HG02588 (cell line): Measurements from ENCODE around the gene ZNF777.
"Not testable (repeated sequence)": the region's sequence is repeated elsewhere in the genome, so short reads cannot be mapped to it uniquely, and the experiment has no call there.

ENCODE experiments used
- ATAC-seq: cut with Tn5 transposase; IDR thresholded peaks from one replicate; pipeline ENCODE4 v1.9.1; 2021; ENCODE audit warnings: mild to moderate bottlenecking, moderate library complexity; ENCODE audit not compliant: unreplicated experiment

The ZNF777 gene

GRCh38 chr7:149420006-149420405 is 40.9 kb downstream of the ZNF777 start:
- no peak for ATAC-seq

- no peak for ATAC-seq
These were observed 45.3 kb downstream of the ZNF777 start for GRCh38 chr7:149415391-149416071.

- ATAC-seq, result no peak
These were observed 46.0 kb downstream of the ZNF777 start for GRCh38 chr7:149414745-149415390.

GRCh38 chr7:149414171-149414570 is 46.7 kb downstream of the ZNF777 start:
- no peak for ATAC-seq

- not testable (repeated sequence) for ATAC-seq
These were observed 47.8 kb downstream of the ZNF777 start for GRCh38 chr7:149413083-149413482.

- ATAC-seq, result no peak
These were observed 51.0 kb downstream of the ZNF777 start for GRCh38 chr7:149409895-149410294.

GRCh38 chr7:149404825-149405224 is 56.0 kb downstream of the ZNF777 start:
- ATAC-seq, result no peak

- ATAC-seq, result no peak
These were observed 56.5 kb downstream of the ZNF777 start for GRCh38 chr7:149404396-149404795.

GRCh38 chr7:149398195-149398820 is 62.6 kb downstream of the ZNF777 start:
- ATAC-seq, result no peak

- ATAC-seq, result no peak
These were observed 63.3 kb downstream of the ZNF777 start for GRCh38 chr7:149397470-149398043.

GRCh38 chr7:149388550-149389335 is 72.1 kb downstream of the ZNF777 start:
- ATAC-seq, result not testable (repeated sequence)

GRCh38 chr7:149386514-149386913 is 74.3 kb downstream of the ZNF777 start:
- ATAC-seq, result not testable (repeated sequence)

GRCh38 chr7:149385195-149385950 is 75.5 kb downstream of the ZNF777 start:
- no peak for ATAC-seq
